Fibroblast of skin of right biceps (primary cell): ENCODE measurements around the gene CLIP4.

Experiments used
- DNase-seq: peaks from one replicate; pipeline ENCODE4 v3.0.0-alpha.2; 2013

Gene CLIP4

DNA sequence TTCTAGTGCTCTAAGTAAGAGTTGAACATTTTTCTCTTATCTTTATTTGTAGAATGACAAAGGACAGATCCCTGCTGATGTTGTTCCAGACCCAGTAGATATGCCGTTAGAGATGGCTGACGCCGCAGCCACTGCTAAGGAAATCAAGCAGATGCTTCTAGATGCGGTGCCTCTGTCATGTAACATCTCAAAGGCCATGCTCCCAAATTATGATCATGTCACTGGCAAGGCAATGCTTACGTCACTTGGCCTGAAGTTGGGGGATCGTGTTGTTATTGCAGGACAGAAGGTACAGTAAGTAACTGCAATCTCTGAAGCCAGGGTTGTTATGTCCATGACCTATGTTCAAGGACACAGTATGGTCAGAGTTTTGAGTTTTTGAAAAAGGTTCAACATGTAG is 28.4 kb downstream of the CLIP4 start:
- no peak for DNase-seq

DNA sequence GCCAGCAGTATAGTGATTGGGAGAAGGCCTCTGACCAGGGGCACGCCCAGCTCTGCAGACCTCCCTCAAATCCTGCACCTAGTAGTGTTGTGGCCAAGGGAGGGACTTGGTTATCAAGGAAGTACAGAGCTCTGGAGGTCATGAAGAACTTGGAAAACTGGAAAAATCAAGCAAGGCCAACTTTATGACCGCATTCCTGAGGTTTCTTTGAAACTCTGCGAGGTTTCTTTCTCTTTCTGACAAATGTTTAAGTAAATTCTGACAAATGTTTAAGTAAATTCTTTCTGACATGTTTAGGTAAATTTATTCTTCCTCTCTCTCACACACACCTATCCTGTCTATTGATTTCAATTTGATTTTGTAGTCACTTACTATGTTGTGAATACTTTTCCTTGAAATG is 31.0 kb downstream of the CLIP4 start:
- DNase-seq: peak; percentile 3

DNA sequence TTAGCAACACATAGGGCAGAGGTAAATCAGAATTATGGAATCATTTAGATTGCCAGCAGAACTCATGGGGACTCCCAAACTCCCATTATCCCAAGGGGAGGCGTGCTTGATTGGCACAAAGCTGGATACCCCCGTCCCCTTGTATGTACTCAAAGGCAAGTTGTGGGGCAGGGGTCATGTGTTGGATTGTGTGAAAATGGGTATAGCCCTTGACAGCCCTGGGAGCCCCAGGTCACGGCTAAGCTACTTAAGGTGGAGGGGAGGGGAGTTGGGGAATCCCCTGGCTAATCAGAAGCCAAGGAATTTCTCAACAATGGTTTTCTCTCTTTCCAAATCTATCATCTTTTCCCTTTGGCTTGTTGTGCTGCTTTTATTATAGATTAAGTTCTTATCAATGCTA is 32.7 kb downstream of the CLIP4 start:
- DNase-seq: no peak

DNA sequence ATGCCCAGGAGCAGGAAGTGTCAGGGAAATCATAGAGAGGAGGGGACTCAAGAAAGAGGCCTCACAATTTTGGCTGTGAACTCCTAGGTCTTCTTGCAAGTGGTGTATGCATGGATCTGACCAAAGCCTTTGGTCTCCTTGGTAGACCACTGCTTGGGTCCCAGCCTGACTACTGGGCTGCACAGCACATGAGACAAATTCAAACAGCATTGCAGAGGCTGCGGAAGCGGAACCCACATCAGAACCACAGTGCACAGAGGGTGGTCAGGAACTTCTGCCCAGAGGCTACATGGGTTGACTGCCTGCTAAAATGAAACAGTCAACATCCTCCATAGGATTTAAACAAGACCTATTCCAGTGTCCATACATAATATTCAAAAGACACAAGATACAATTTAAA is 39.4 kb downstream of the CLIP4 start:
- DNase-seq: no peak

DNA sequence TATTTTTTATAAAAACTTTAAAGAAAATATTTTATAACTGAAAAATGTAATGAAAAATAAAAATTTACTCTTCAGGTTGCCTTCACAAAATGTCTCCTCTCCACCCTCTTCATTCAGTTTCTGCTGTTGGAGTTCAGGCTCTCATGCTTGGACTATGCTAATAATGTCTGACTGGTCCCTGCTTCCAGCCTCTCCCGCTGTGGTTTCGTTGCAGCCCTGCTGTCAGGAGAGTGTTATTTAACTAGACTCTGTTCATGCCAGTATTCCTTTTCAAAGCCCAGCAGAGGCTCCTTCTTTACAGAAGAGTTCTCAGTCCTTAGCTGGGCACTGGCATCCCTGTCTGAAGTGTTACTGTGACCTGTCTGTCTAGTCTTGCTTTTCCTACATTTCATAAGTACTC is 40.4 kb downstream of the CLIP4 start:
- DNase-seq: peak; percentile 4

DNA sequence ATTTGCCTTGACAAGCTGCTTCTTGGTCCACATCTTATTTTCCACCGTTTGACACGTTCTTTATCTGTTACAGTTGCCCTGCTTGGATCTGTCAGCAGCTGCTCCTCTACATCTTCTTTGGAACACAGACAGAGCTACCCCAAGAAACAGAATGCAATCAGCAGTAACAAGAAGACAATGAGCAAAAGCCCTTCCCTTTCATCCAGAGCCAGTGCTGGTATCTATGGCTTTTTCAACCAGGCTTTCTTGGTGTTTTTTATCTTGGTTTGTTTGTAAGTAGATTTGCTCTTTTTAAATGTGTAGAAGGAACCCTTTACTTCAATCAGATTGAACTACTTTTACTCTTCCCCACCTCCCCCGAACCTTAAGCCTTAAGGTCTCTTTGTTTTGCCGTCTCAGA is 41.9 kb downstream of the CLIP4 start:
- no peak for DNase-seq

DNA sequence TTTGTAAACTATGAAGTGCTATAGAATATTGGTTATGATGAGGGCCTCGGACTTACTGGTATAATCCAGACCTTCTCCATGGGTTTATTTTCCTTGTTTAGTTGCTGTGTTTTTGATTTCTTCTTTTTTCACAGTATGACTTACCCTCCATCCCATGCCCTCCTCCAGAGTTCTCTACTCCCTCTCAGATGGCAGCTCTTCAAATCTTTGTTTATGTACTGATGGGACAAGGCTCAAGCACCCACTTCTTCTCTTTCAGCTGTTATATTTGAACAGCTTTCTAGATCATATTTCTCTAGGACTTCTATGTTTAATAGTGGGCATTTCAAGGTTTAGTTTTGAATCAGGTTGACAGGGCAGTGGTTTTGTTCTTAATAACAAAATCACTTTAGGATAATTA is 43.9 kb downstream of the CLIP4 start:
- DNase-seq: no peak

DNA sequence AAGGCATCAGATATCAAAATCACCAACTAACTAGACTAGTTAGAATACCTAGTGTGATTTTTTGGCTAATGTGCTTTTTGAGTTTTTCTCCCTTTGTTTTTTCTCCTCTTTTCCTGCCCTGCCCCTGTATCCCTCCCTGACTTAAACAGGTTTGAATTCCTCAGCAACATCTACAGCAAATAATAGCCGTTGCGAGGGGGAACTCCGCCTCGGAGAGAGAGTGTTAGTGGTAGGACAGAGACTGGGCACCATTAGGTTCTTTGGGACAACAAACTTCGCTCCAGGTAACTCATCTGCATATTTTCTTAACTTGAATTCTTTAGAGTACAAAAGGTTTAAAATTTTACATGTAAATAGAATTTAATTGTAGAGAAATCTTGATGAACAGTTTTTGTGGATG is 45.0 kb downstream of the CLIP4 start:
- no peak for DNase-seq

DNA sequence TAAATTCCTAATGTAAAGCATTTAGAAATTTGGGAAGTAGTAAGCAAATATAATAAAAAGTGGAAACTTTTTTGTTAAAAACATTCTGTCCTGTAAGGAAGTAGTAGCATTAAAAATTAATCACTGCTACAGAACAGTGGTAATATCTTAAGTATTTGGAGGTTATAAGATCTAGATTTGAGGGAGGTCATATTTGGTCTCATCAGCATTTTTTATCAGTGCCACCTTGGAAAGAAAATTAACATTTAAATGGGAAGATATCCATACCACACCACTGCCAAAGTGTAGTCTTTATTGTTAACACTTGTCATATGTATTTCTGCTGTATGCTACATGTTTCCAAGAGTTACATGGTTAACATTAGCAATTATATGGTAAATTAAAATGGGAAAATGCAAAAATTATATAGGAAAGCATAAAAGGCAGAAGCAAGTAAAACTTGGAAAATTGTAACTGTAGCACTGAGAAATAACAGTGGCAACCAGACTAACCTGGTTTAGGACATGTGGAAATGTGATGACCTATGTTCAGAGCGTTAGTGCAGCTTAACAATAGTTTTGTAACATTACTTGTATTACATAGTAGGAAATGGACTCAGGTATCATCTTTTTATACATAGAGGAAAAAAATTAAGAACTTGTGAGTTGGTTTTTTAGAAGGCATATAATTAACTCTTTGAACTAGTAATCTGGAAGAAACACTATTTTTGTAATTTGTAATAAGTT is 47.2 kb downstream of the CLIP4 start:
- no peak for DNase-seq

DNA sequence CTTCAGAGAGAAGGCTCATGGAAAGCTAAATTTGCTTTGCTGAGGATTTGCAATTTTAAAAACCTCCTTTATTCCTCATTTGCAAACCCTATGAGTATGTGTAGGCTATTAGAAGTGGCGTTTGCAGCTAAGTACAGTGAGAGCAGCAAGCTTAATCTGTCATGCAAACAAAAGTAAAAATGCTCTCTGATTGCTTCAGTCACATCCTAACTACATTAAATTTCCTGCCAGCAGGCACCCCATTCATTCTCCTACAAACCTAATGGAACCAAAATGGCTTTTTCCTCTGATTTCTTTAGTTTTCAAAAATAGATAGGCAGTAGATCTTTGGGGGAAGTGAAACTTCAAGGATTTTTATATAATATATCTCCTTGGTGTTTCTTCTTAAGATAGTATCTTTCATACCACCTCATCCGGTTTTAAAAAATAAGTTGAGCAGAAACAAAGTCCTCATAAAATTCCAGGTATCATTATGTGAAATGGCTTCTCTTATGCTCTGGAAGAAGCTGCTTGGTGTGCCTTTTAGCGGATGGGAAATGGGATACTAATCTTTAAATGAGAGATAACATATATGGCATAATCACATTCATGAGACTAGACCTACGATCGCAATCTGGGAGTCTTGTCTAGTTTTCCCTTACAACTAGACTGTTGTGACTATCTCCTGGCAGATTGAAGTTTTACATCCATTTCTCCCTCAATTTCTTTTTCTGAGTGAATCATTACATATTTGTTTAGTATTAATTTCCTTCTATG is 49.1 kb downstream of the CLIP4 start:
- no peak for DNase-seq

DNA sequence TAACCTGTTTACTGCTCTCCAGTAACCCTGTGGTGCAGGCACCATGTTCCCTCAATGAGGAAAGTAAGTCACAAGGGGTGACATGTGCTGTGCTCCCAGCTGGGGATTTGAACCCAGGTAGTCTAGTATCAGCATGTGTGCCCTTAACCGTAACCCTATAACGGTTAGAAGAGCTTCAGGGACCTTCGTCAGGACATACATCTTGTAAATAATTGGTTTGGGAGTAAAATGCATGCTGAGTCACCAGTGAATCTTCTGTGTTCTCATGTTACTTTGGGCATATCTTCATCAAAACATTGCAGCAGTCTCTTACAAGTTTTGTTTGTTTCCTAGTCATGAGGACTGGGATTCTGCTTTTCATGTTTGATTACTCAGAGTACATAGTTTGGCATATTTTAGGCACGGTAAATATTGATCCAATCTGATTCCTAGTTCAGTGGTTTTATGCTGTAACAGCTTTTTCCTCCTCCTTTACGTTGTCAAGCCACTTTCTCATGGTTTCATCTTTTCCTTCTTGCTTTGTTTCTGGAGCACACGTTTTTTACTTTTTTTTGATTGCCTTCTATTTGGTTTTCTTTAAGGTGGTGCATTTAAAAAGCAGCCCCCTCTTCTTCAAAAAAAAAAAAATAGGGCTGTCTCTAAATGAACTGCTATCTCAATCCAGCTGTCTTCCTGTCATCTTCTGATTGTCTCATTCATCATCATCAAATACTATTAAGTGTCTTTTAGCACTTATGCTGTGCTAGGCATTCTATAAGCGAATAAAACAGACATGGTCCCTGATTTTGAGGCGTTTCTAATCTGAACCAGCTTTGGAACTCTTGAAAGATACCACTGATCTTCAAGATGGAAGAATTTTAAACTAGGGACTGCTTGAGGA is 50.4 kb downstream of the CLIP4 start:
- DNase-seq: peak; percentile 72

DNA sequence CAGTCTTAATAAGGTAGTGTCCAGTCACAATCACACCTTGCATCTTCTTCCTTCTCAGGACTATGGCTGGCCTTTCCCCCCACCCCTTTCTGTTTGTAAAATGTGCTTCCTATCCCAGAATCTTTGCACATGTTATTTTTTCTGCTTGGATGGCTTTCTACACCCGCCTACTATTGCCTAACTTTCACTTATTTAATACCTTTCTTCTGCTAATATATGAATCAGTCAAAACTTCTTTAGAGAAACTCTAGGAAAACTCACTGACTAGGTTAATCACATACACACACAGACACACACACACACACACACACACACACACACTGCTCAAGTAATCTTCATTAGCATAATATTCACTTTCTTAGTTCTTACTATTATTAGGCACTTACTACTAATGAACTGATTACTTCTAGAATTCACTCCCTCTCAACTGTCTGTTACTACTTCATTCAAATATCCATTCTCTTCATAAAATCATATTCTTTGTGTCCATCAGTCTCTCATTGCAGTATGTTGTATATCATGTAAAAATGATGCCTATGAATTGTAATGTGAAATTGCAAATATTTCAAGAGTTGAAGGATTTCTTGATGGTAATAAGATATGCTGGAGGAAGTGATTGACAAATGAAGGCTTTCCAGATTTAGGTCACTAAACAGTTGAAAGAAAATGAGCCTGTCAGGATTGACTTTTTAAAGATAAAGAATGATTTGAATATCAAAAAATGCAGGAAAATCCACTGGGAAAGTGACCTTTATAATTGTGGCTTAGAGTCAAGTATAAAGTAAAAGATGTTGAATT is 51.2 kb downstream of the CLIP4 start:
- DNase-seq: peak; percentile 3

DNA sequence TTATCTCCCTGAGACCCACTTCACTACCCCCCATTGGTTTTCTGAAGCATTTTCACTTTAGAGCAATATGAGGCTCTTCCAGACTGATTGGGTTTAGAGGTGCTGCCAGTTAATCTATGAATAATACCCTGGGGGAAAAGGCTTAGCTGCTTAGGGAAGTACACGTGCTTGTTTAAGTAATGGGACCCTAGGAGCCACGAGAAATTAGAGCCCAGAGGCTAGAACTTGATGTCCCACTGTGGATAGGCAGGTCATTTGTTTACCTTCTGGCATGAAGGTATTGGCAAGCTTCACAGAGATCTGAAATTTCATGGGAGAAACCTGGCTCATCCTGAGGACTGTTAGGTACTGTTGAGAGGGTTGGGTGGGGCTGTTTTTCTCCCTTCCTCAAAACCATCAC is 59.7 kb downstream of the CLIP4 start:
- DNase-seq: no peak

DNA sequence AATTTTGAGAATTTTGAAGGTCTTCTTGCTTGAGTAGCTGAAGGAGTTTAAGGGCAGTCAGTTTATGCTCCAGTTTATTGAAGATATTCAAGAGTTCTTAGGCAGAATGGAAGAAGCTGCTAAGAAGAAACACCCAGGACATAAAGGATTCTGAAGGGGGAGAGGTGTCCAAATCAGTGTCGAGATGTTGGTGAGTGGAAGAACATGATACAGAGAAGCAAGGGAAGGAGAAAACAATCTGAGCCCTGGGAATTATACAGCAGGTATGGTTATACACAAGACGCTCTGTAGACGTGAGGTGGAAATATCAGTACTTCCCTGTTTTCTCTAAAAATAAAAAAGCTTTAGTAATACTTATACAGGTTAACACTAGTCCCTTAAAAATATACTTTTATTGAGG is 60.1 kb downstream of the CLIP4 start:
- no peak for DNase-seq

DNA sequence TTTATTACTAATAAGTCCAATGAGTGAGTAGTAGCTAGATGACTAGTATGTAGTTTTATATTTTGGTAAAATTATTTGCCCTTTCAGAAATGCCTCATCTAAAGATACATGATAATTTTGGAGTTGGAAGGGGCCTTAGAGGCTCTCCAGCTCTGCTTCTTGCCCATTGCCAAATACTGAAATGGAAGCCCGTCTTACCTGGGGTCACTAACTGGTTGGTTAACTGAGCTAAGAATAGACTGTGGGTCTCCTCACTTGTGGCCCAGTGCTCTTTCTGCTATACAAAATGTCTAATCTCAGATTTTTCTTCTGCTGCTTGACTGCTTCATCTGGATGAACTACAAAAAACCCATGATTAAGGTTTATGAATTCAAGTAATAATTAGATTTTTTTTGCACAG is 67.1 kb downstream of the CLIP4 start:
- DNase-seq: no peak

DNA sequence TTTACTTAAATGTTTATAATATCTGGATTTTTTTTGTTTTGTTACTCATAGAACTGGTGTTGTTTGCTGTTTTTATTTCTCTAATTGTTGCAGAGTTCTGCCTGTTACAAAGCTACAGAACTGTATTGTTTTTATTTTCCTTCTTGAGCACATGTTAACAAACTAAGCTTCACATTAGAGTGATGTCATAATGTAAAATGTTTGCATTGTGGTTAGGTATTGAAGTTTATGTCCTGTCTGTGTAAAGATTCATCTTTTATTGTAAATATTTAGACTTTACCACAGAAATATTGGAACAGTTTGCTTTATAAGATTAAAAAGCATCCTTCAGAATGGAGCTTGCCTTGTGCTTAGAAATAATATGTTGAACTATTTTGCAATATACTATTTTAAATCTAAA is 67.7 kb downstream of the CLIP4 start:
- DNase-seq: no peak

DNA sequence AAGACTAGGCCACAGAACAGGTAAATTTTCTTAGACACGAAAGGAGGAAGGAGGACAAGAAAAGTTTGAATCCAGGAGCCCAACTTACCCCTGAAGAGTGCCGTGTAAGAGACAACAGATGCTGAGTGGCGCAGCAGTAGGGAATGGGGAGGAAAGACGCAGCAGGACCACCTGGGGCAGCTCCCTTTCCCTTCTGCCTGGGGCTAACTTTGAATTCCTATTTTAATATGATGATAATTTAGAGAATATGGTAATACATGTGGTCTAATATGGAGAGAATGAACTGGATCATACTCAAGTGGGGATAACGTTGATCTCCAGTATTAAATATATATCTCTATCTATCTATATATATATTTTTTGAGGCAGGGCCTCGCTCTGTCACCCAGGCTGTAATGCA is 69.3 kb downstream of the CLIP4 start:
- no peak for DNase-seq

DNA sequence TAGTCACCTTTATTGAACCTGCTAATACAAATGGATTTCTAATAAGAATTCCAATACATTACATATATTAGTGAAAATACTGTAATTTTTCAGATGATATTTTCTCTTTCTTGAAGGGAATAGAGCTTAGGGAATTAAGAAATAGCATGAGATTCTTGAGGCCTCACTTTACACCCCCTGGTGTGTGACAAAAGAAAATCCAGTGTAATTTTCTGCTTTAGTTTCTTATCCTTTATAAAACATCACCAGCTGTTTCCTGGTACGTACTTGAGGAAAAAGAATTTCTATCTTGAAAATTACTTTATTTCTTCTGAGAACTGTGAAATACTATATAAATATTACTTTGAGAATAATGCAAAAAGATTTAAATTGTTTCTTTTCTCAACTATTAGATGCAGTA is 71.6 kb downstream of the CLIP4 start:
- no peak for DNase-seq

DNA sequence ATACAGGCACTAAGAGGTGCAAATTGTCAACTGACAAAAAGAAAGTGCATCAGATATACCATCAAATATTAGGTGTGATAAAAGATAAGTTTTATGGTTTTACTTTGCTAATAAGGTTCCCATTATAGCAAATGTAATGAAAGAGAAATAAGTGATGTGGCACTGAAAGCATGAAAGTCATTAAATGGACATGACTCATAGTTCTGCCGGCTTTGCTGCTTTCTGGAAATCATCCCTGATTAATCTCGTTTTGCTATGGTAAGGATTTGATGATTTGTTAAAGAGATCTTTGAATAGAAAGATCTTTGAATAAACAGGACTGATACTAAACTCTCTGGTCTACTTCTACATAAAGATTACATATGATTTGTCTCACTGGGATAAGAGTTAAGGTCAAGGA is 72.7 kb downstream of the CLIP4 start:
- peak; percentile 74 for DNase-seq

DNA sequence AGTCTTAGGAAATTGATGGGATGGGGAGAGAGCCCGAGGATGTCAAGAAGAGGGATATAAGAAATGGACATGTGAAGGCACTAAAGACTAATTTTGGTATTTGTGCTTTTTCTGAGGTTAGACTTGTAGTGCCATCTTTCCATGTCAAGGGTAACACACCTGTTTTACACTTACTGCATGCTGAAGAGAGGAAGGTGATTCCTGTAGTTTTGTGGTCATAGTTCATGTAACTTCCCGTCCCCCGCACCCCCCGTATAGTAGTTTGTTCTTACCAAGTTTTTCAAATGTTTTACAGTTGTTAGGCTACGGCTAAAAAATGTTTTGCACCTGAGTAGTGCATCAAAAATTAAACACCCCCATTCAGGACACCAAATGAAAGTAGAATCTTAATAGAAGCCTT is 73.8 kb downstream of the CLIP4 start:
- no peak for DNase-seq

DNA sequence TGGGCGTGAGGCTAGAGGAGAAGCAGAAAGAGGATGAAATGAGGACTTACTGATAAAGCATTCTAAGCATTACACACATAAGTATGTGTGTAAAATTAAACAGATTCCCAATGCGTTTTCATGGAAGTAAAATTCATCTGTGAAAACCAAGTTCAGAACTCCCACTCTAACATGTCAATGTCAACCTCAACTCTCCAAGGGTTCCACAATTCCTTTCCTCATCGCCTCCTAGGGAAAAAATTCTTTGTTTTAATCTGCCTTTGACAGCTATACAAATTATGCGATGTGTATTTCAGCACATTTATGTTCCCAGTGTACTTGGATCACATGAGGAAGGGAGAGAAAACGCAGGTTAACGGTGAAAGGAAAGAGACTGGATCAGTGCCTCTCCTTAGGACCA is 76.6 kb downstream of the CLIP4 start:
- DNase-seq: no peak

DNA sequence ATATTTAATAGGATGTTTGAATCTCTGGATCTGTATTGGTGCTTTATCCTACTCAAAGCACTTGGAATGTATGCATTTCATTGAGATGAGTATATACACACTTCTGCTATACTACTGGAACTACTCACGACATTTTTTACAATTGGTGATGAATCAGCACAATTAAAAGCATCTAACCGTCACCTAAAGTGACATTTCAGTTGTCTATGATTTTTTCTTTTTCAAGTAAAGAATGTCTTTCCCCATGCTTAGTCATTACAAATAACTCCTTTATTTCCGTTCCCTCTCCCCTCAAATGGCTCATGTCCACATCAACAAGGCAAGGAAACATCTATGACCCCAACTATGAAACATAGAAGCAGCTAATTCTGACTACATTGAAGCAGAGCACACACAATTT is 77.3 kb downstream of the CLIP4 start:
- DNase-seq: peak; percentile 94

DNA sequence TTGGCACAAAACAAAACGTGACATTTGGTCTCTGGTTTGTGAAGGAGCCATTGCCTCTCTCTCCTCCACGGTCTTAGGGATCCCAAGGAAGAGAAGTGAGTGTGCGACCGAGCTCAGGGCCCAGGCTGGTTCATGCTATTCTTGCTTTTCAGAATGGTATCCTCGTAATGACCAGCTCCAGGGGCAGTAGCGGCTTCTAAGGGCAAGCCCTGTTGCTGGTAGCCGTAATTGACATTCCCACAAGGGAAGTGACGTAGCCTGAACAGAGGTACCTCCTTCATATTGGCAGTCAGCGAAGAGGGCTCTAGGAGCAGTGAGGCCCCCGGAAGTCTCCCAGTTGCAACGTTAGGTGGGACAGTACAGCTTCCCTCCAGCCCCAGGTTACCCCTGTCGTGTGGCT is 77.9 kb downstream of the CLIP4 start:
- DNase-seq: no peak
